Muscle layer of colon (tissue), 2 donors: Measurements from ENCODE around the gene TIMM23B.
"Not testable (repeated sequence)": the region's sequence is repeated elsewhere in the genome, so short reads cannot be mapped to it uniquely, and the experiment has no call there.

Experiments
- H3K27ac ChIP-seq: one replicate; pipeline ENCODE4 v1.7.0; 2013; ENCODE audit warnings: low read depth, mild to moderate bottlenecking, low read length, moderate library complexity
- H3K27me3 ChIP-seq, 2 donors: one replicate each; pipeline ENCODE4 v1.7.0; 2013; ENCODE audit warnings: low read length in 2 of 2, mild to moderate bottlenecking in 2 of 2; ENCODE audit not compliant: insufficient read depth in 2 of 2, control insufficient read depth in 1 of 2
- H3K36me3 ChIP-seq: one replicate; pipeline ENCODE4 v1.7.0; 2013; ENCODE audit warnings: mild to moderate bottlenecking, low read length; ENCODE audit not compliant: insufficient read depth
- H3K4me1 ChIP-seq: one replicate; pipeline ENCODE4 v1.7.0; 2013; ENCODE audit warnings: mild to moderate bottlenecking, low read length; ENCODE audit not compliant: insufficient read depth
- H3K4me3 ChIP-seq, 2 donors: one replicate each; pipeline ENCODE4 v1.7.0; 2013; ENCODE audit warnings: low read length in 2 of 2, low read depth in 1 of 2, mild to moderate bottlenecking in 1 of 2, moderate library complexity in 1 of 2
- H3K9ac ChIP-seq: one replicate; pipeline ENCODE4 v1.7.0; 2013; ENCODE audit warnings: low read length
- H3K9me3 ChIP-seq: one replicate; pipeline ENCODE4 v1.7.0; 2013; ENCODE audit warnings: mild to moderate bottlenecking, low read length
- donor health status: abdominal sarcoma.
- donor health status: Adenocarcinoma of cecum.

TIMM23B gene

DNA sequence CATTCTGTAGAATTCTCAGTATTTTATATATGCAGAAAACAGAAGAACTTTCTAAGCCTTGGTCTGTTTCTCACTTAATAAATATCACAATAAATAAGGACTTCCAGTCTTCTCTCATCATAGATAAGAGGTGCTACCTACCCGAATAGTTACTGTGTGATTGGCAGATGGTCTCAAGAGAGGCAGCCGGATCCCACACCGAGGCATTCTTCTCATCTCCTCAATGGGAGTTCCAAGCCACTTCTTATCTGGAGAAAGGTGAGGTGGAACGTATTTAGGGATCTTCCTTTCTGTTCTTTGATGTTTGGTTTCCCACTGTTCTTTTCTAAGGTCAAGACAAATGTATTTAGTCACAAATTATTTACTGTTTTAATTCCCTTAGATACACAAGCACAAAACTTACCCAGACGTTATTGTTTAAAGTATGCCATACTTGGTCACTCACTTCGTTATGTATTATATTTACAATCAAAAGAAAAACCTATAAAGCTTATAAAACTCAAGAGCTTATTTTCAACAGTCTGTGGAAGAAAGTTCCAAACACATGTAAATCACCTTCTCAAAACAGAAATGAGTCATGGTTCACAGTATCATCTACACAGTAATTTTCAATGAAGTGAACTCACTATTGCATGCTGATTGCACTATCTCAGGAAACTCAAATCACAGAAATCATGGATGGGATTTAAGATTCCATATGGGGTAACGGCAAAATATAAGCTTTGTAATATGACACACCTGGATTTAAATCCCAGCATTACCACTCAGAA, 9.7 kb upstream of the TIMM23B start:
- H3K4me1 ChIP-seq, H3K27ac ChIP-seq, H3K9ac ChIP-seq: not testable (repeated sequence)

DNA sequence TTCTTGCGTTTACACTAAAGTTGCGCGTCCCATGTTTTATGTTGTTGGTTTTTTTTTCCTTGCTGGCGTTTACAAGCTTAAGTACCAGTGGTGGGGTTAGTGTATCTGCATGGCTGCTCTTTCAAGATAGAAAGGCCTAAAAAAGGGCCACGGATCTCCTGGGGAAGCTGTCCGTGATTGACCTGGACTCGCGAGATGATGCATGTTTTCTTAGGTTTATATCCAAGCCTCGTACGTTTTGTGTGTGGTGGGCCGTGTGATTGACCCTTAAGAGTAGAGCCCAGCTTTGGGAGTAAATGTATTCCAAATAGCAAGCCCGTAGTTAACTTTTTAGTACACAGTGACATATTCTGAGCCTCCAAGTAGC, 469 bp downstream of the TIMM23B start:
- not testable (repeated sequence) for H3K9me3 ChIP-seq, H3K27me3 ChIP-seq, H3K4me1 ChIP-seq, H3K27ac ChIP-seq, H3K36me3 ChIP-seq
- Histone ChIP-seq H3K4me3 (peak overlapping the region; percentile 57 to 70), H3K9ac (peak overlapping the region; percentile 74)

More for the DNA sequence above, 9.7 kb upstream of the TIMM23B start:
- not testable (repeated sequence) for H3K9me3 ChIP-seq, H3K36me3 ChIP-seq, H3K4me3 ChIP-seq, H3K27me3 ChIP-seq

DNA sequence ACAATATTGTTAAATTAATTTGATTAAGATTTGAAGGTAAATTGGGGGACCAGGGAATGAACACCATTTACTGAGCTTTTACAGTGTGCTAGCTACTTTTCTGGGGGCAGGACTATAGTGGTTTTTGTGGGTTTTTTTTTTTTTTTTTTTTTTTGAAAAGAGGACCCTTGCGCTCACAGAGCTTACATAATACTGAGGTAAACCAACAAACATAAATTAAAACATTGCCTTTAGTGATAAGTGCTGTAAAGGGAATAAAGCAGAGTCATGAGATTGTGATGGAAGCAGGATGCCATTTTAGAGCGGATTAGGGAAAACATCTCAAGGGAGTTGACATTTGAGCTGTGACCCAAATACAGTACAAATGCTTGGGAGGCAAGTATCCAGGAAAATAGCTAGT, 1.8 kb downstream of the TIMM23B start:
- not testable (repeated sequence) for H3K4me1 ChIP-seq, H3K27ac ChIP-seq, H3K36me3 ChIP-seq, H3K9me3 ChIP-seq, H3K9ac ChIP-seq, H3K4me3 ChIP-seq, H3K27me3 ChIP-seq

DNA sequence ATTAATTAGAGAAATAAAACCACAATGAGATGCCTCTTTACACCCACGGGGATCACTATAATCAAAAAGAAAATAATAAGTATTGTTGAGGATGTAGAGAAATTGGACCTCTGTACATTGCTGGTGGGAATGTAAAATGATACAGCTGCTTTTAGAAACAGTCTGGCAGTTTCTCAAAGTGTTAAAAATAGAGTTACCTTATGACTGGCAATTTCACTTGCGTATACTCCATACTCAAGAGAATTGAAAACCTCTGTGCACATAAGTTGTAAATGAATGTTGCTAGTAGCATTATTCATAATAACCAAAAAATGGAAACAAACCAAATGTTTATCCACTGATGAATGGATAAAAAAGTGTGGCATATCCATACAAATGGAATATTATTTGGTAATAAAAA, 6.3 kb downstream of the TIMM23B start:
- H3K36me3 ChIP-seq, result not testable (repeated sequence)

DNA sequence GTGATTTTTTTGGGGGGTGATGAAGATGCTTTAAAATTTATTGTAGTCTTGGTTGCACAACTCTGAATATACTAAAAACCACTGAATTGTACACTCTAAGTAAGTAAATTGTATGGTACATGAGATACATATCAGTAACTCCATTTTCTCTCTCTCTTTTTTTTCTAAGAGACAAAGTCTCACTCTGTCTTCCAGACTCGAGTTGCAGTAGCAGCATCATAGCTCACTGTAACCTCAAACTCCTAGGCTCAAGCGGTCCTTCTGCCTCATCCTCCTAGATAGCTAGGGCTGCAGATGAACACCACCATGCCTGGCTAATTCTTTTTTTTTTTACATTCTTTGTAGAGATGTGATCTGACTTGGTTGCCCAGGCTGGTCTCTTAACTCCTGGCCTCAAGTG, 6.9 kb downstream of the TIMM23B start:
- H3K27ac ChIP-seq, H3K9ac ChIP-seq, H3K9me3 ChIP-seq, H3K4me3 ChIP-seq, H3K4me1 ChIP-seq, H3K36me3 ChIP-seq, H3K27me3 ChIP-seq: not testable (repeated sequence)

More for the DNA sequence above, 6.3 kb downstream of the TIMM23B start:
- not testable (repeated sequence) for H3K4me3 ChIP-seq, H3K4me1 ChIP-seq, H3K9me3 ChIP-seq, H3K27me3 ChIP-seq, H3K9ac ChIP-seq, H3K27ac ChIP-seq

DNA sequence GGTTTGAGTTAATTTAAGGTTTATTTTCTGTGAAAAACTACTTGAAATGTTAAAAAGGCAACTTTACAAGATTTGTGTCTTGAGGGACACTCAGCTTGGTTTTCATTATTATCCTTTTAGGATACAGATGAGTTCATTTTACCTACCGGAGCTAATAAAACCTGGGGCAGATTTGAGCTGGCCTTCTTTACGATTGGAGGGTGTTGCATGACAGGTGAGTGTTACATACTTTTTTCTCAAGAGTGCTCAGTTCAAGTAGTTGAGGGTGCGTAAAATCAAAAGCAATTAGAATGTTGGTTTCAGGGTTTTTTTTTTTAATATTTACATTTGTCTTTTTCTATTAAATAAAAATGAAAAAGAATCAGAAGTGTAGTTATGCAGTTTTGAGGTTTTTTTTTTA, 10.2 kb downstream of the TIMM23B start:
- H3K27me3 ChIP-seq, H3K36me3 ChIP-seq, H3K4me3 ChIP-seq, H3K9me3 ChIP-seq, H3K9ac ChIP-seq, H3K4me1 ChIP-seq, H3K27ac ChIP-seq: not testable (repeated sequence)

DNA sequence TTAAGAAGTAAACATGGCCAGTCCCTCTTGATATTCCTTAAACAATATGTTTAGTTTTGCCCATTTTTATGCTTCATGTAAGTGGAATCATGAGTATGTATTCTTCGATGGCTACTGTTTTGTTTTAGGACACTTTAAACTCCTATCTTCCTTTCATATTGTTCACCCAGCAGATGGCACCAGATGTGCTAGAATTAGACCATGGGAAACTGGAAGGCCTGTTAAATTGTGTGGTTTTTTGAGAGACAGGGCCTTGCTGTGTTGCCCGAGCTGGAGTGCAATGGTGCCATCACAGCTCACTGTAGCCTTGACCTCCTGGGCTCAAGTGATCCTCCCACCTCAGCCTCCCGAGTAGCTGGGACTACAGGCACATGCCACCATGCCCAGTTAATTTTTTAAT, 11.3 kb downstream of the TIMM23B start:
- not testable (repeated sequence) for H3K4me1 ChIP-seq, H3K9ac ChIP-seq, H3K4me3 ChIP-seq, H3K36me3 ChIP-seq, H3K9me3 ChIP-seq, H3K27me3 ChIP-seq, H3K27ac ChIP-seq

DNA sequence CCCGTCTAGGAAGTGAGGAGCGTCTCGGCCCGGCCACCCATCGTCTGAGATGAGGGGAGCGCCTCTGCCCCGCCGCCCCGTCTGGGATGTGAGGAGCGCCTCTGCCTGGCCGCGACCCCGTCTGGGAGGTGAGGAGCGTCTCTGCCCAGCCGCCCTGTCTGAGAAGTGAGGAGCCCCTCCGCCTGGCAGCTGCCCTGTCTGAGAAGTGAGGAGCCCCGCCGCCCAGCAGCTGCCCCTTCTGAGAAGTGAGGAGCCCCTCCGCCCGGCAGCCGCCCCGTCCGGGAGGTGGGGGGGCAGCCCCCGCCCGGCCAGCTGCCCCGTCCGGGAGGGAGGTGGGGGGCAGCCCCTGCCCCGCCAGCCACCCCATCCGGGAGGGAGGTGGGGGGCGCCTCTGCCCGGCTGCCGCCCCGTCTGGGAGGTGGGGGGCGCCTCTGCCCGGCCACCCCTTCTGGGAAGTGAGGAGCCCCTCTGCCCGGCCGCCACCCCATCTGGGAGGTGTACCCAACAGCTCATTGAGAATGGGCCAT, 28.5 kb downstream of the TIMM23B start:
- not testable (repeated sequence) for H3K9ac ChIP-seq, H3K4me3 ChIP-seq, H3K27me3 ChIP-seq, H3K36me3 ChIP-seq, H3K27ac ChIP-seq, H3K9me3 ChIP-seq, H3K4me1 ChIP-seq

DNA sequence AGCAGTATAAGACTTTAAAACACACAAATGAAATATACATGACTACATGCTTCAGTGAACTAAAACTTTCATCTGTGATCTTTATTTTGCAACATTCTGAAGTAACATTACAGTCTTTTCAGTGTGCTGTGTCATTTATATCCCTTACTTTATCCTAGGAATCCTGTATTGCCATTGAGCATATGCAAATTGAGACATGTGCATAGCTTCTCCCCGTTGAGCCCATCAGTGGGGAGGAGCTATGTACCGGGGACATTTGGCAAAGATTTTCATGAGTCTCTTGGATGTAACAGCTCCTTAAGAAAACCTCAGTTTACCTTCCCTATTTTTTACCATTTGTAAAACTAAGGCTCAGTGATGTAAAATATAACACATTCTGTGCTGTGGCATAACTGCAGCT, 29.6 kb downstream of the TIMM23B start:
- H3K9me3 ChIP-seq, H3K4me3 ChIP-seq, H3K27ac ChIP-seq, H3K9ac ChIP-seq, H3K4me1 ChIP-seq, H3K27me3 ChIP-seq, H3K36me3 ChIP-seq: not testable (repeated sequence)

DNA sequence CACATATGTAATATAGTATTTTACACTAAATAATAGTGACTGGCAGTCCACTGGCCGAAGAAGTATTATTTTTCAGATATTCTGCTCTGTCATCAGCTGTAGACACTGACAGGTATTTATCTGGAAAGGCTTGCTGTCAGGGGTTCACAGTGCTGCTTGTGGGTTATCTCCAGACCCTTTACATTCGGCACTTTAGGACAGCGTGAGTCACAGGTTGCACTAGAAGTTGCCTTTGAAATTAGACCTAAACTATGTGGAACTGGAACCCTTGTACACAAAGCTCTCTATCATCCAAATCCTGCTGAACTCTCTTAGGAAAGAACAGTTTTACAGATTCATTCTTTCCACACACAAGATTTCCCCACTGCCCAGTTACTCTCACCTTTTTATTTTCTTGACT, 30.2 kb downstream of the TIMM23B start:
- not testable (repeated sequence) for H3K4me3 ChIP-seq, H3K9me3 ChIP-seq, H3K27me3 ChIP-seq, H3K9ac ChIP-seq, H3K36me3 ChIP-seq, H3K4me1 ChIP-seq, H3K27ac ChIP-seq

DNA sequence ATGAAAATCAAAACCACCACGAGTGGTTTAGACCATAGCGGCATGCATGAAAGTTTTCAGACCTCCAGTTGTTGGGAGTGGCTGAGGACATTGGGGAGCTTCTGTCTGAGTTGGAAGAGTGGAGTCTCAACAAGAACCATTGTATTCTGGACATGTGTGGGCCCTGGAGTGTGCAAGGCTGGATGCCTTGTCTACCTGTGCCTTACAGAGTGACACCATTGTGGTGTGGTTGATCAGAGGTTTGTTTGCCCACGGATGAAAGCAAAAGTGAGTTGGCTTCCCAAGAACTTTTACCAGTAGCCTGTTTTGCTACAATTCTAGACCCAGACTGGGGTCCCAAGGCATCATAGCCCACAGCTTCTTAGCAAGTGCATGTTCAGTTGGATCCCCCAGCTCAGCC, 35.9 kb downstream of the TIMM23B start:
- not testable (repeated sequence) for H3K27ac ChIP-seq, H3K9me3 ChIP-seq, H3K27me3 ChIP-seq, H3K36me3 ChIP-seq, H3K9ac ChIP-seq, H3K4me1 ChIP-seq, H3K4me3 ChIP-seq

DNA sequence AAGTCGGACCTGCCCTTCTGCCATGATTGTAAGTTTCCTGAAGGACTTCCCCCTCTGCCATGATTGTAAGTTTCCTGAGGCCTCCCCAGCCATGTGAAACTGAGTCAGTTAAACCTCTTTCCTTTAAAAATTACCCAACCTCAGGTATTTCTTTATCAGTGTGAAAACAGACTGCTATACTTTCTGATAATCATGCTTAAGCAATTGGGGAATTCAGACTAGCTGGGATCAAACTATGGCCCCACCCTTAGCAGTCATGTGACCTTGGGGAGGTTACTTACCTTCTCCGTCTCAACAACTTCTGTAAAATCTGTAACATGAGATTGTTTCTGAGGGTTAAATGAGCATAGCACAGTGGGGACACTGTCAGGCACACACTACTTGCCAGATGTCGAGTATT, 45.4 kb downstream of the TIMM23B start:
- H3K9ac ChIP-seq, H3K27me3 ChIP-seq, H3K36me3 ChIP-seq, H3K27ac ChIP-seq, H3K4me1 ChIP-seq, H3K4me3 ChIP-seq, H3K9me3 ChIP-seq: not testable (repeated sequence)
